Endothelial cell of umbilical vein (primary cell): Measurements from ENCODE around the gene ITGA8. TPM values are rescaled to one million over a fixed set of nuclear protein-coding genes. Genes with fewer than 3 reads are reported as not detected.

ENCODE experiments used
- BruUV-seq: library from RNA; stranded (reverse); fragments of 400-500 nt; replicated peaks from 2 replicates; lab custom pipeline; 2021; lab: Mats Ljungman, UMichigan
- CTCF ChIA-PET: fragments of 300-600, 350-600 bp; sonication (Branson Sonifier 250); formaldehyde crosslinking; loops from one replicate; lab custom pipeline; 2021; ENCODE audit warnings: antibody characterized with exemption, inconsistent platforms; lab: Charles Lee
- POLR2A ChIA-PET: fragments of 300-600, 350-600 bp; sonication (Branson Sonifier 250); formaldehyde crosslinking; loops from one replicate; lab custom pipeline; 2021; ENCODE audit warnings: antibody characterized with exemption, inconsistent platforms; lab: Charles Lee
- DNase-seq: peaks from one replicate; pipeline ENCODE4 v3.0.0-alpha.2; 2011; ENCODE audit warnings: low read depth, low spot score
- FAIRE-seq: peaks from 2 replicates; lab custom pipeline; 2011; peaks lifted over from hg19 to GRCh38; lab: Jason Lieb, UNC
- H2AFZ ChIP-seq: 2 replicates; pipeline ENCODE4 v1.6.0; 2012; ENCODE audit warnings: low read depth, low read length, control low read depth, inconsistent platforms
- H3K27ac ChIP-seq: 2 replicates; pipeline ENCODE4 v1.5.1; 2011; ENCODE audit warnings: low read depth, mild to moderate bottlenecking, control low read depth, low read length, moderate library complexity; ENCODE audit not compliant: insufficient read depth
- H3K27me3 ChIP-seq, 2 experiments: 2 replicates each; pipeline versions ENCODE4 v1.6.0 to v1.6.1; 2011; ENCODE audit warnings: low read length in 2 of 2, mixed read lengths in 1 of 2; ENCODE audit not compliant: control insufficient read depth in 2 of 2, insufficient read depth in 2 of 2
- H3K36me3 ChIP-seq, 2 experiments: 2 replicates in 1 of 2; 3 replicates in 1 of 2; pipeline ENCODE4 v1.5.1; 2011; ENCODE audit warnings: low read length in 2 of 2, mild to moderate bottlenecking in 1 of 2, moderate library complexity in 1 of 2; ENCODE audit not compliant: control insufficient read depth in 2 of 2, insufficient read depth in 2 of 2; ENCODE audit errors: extremely low read depth in 1 of 2
- H3K4me1 ChIP-seq: 3 replicates; pipeline ENCODE4 v1.5.1; 2011; ENCODE audit warnings: mild to moderate bottlenecking, low read length; ENCODE audit not compliant: control insufficient read depth, insufficient read depth; ENCODE audit errors: extremely low read depth
- H3K4me2 ChIP-seq: 2 replicates; pipeline ENCODE4 v1.6.1; 2011; ENCODE audit warnings: low read length, control low read depth, mixed read lengths; ENCODE audit not compliant: insufficient read depth
- H3K4me3 ChIP-seq, 3 experiments: fragments of 200-600 bp in 1 of 3; sonication (generic), shearing (Covaris generic) in 1 of 3; replicated peaks in 1 of 3; 2 replicates each; pipeline ENCODE4 v1.5.1; 2011 to 2016; ENCODE audit warnings: control low read depth in 3 of 3, low read length in 3 of 3, mild to moderate bottlenecking in 2 of 3, inconsistent platforms in 1 of 3, low read depth in 1 of 3, moderate library complexity in 1 of 3; ENCODE audit not compliant: insufficient read depth in 1 of 3
- H3K79me2 ChIP-seq: 2 replicates; pipeline ENCODE4 v1.6.0; 2012; ENCODE audit warnings: low read length, inconsistent platforms; ENCODE audit not compliant: control insufficient read depth, insufficient read depth
- H3K9ac ChIP-seq: replicated peaks from 2 replicates; pipeline ENCODE3; 2011; ENCODE audit warnings: low read length, control low read depth; ENCODE audit not compliant: insufficient read depth; ENCODE audit errors: extremely low read depth
- H3K9me1 ChIP-seq: replicated peaks from 3 replicates; pipeline ENCODE4 v1.6.0; 2011; ENCODE audit warnings: mild to moderate bottlenecking, low read length; ENCODE audit not compliant: control insufficient read depth, insufficient read depth; ENCODE audit errors: extremely low read depth
- H3K9me3 ChIP-seq: replicated peaks from 2 replicates; pipeline ENCODE4 v1.5.1; 2012; ENCODE audit warnings: low read length, inconsistent platforms; ENCODE audit not compliant: control insufficient read depth, insufficient read depth
- H4K20me1 ChIP-seq: replicated peaks from 2 replicates; pipeline ENCODE3; 2011; ENCODE audit warnings: mild to moderate bottlenecking, low read length; ENCODE audit not compliant: control insufficient read depth, insufficient read depth; ENCODE audit errors: extremely low read depth
- CTCF ChIP-seq, 2 donors: IDR thresholded peaks; 1 replicate in 1 of 2; 2 replicates in 1 of 2; pipeline ENCODE4 v1.5.1; 2011; ENCODE audit warnings: low read length in 2 of 2, mild to moderate bottlenecking in 2 of 2, moderate library complexity in 2 of 2, control low read depth in 1 of 2, inconsistent platforms in 1 of 2, low read depth in 1 of 2; ENCODE audit not compliant: insufficient read depth in 1 of 2; ENCODE audit errors: extremely low read depth in 1 of 2
- EZH2 ChIP-seq: IDR thresholded peaks from 2 replicates; pipeline ENCODE4 v1.6.1; 2012; ENCODE audit warnings: borderline replicate concordance, low read depth, mild to moderate bottlenecking, moderate library complexity, low read length, inconsistent platforms; ENCODE audit not compliant: severe bottlenecking
- FOS ChIP-seq: IDR thresholded peaks from 2 replicates; pipeline ENCODE4 v1.6.1; 2011; ENCODE audit warnings: mild to moderate bottlenecking, low read length, moderate library complexity, borderline replicate concordance; ENCODE audit not compliant: insufficient read depth
- GATA2 ChIP-seq: IDR thresholded peaks from 2 replicates; pipeline ENCODE4 v1.7.0; 2011; ENCODE audit warnings: low read depth, mild to moderate bottlenecking, moderate library complexity, mixed read lengths, low read length; ENCODE audit not compliant: insufficient read length, insufficient read depth
- JUN ChIP-seq: IDR thresholded peaks from 2 replicates; pipeline ENCODE4 v1.6.1; 2011; ENCODE audit warnings: borderline replicate concordance, low read depth; ENCODE audit not compliant: insufficient read length, insufficient read depth
- MAX ChIP-seq: IDR thresholded peaks from 2 replicates; pipeline ENCODE4 v1.6.1; 2011; ENCODE audit not compliant: insufficient read depth, insufficient read length
- MYC ChIP-seq: IDR thresholded peaks from one replicate; pipeline ENCODE4 v1.6.1; 2011; ENCODE audit warnings: mild to moderate bottlenecking, low read depth, low read length
- POLR2A ChIP-seq: IDR thresholded peaks from 2 replicates; pipeline ENCODE4 v1.6.1; 2012; ENCODE audit warnings: low read depth, mild to moderate bottlenecking, control low read depth, low read length
- POLR2AphosphoS5 ChIP-seq: IDR thresholded peaks from 2 replicates; pipeline ENCODE4 v1.6.1; 2012; ENCODE audit warnings: low read depth, mild to moderate bottlenecking, control low read depth, low read length, moderate library complexity; ENCODE audit not compliant: insufficient read depth
- dilution Hi-C: fragments of 300-500 bp; cut with MboI; formaldehyde crosslinking; loops from one replicate; pipeline ENCODE4 v1.15.0; 2019; ENCODE audit warnings: low sequenced_read_pairs; ENCODE audit not compliant: extremely low pct_ligation_motif_present
- intact Hi-C: fragments of 100-400 bp; cut with micrococcal nuclease; formaldehyde crosslinking; loops from one replicate; pipeline ENCODE4 v1.10.0; 2022
- polyA plus RNA-seq, 4 experiments: library from polyadenylated mRNA; depleted of rRNA in 3 of 4; stranded (reverse) in 3 of 4; unstranded in 1 of 4; fragments of >200 nt; gene quantifications; 2 replicates each; pipeline versions ENCODE4 v1.2.1 to v1.2.3, GENCODE V29; 2011 to 2012; ENCODE audit warnings: missing spikeins in 1 of 4
- total RNA-seq: library from RNA; stranded (reverse); gene quantifications from 2 replicates; pipeline ENCODE4 v1.2.3, GENCODE V29; 2021

The ITGA8 gene
- total and polyA plus RNA-seq, 2 donors (not counting 3 experiments of a cell fraction or from before 2014, with no cell fraction given): 0.04 to 0.40 TPM

- no peaks in the 10 kb centered on the region for H3K36me3 ChIP-seq
- H2AFZ ChIP-seq: no peak overlapping the region
- dilution Hi-C loops: no loop called here
- H3K4me2 ChIP-seq: no peak overlapping the region
- BruUV-seq: no TSS peak
- intact Hi-C loops: no loop called here
- DNase-seq (no peak), FAIRE-seq (no peak)
- H3K4me3 ChIP-seq: no peak overlapping the region
- H3K27ac ChIP-seq: no peak overlapping the region
- no peaks in the 10 kb centered on the region for H3K9me3 ChIP-seq
- no peaks in the 10 kb centered on the region for H3K9me1 ChIP-seq
- H4K20me1 ChIP-seq: no peaks in the 10 kb centered on the region
- H3K9ac ChIP-seq: no peak overlapping the region
- ChIA-PET POLR2A (no interaction called here), CTCF (interaction anchor here (1.0 to 1.4 kb wide), 3 partner anchors 40 to 121 kb away, joined by 3 read pairs; no protein-coding TSS in a partner anchor)
- peaks cover 8 to 21% of the 10 kb centered on the region in 2 experiments for H3K27me3 ChIP-seq
- H3K4me1 ChIP-seq: no peaks in the 10 kb centered on the region
- TF ChIP-seq EZH2 (no peak), POLR2A (no peak), MAX (no peak), FOS (no peak), CTCF (IDR thresholded peaks at IDR 0.05; ENCODE audit: extremely low read depth in 1 of 2, insufficient read depth in 1 of 2, low read depth in 1 of 2, low read length in 2 of 2) (no peak)
- H3K79me2 ChIP-seq: no peaks in the 10 kb centered on the region
These were observed 240.8 kb downstream of the ITGA8 start for GRCh38 chr10:15478950-15479349.

- CTCF ChIA-PET: interaction anchor here (1.4 kb wide), 1 partner anchor 121 kb away, joined by 3 read pairs; no protein-coding TSS in a partner anchor
- TF ChIP-seq FOS (no peak), EZH2 (no peak), GATA2 (no peak), JUN (no peak), MAX (no peak), CTCF (IDR thresholded peaks at IDR 0.05; ENCODE audit: extremely low read depth in 1 of 2, insufficient read depth in 1 of 2, low read depth in 1 of 2, low read length in 2 of 2) (no peak), POLR2AphosphoS5 (no peak), MYC (no peak), POLR2A (no peak)
- no peaks in the 10 kb centered on the region for H3K9me1 ChIP-seq
- intact Hi-C loops (no loop called here), dilution Hi-C loops (no loop called here)
- DNase-seq (no peak), FAIRE-seq (no peak)
- H3K4me3 ChIP-seq: no peak overlapping the region
- H3K79me2 ChIP-seq: no peaks in the 10 kb centered on the region
- POLR2A ChIA-PET: no interaction called here
- no peaks in the 10 kb centered on the region for H3K4me1 ChIP-seq
- no peak overlapping the region for H3K4me2 ChIP-seq
- no peaks in the 10 kb centered on the region for H3K36me3 ChIP-seq
- no peak overlapping the region for H3K9ac ChIP-seq
- no TSS peak for BruUV-seq
- H4K20me1 ChIP-seq: no peaks in the 10 kb centered on the region
- no peak overlapping the region for H3K27ac ChIP-seq
- no peak overlapping the region for H2AFZ ChIP-seq
- peaks cover 8 to 26% of the 10 kb centered on the region in 2 experiments for H3K27me3 ChIP-seq
- H3K9me3 ChIP-seq: no peaks in the 10 kb centered on the region
These were observed 241.3 kb downstream of the ITGA8 start for GRCh38 chr10:15478429-15478828.
